ENCODE measurements around the gene SLC7A5. TPM values are rescaled to one million over a fixed set of nuclear protein-coding genes. Genes with fewer than 3 reads are reported as not detected.
"Not testable (repeated sequence)": the region's sequence is repeated elsewhere in the genome, so short reads cannot be mapped to it uniquely, and the experiment has no call there.

The SLC7A5 gene
- polyA plus RNA-seq, 4 donors, result 2.9 to 14.9 (median 5.2) TPM

GRCh38 chr16:87889762-87890161, 20.5 kb upstream of the SLC7A5 start:
- DNase-seq (ENCODE audit: low read depth in 4 of 4, low spot score in 2 of 4), result not testable (repeated sequence)

GRCh38 chr16:87888346-87888745, 19.0 kb upstream of the SLC7A5 start:
- not testable (repeated sequence) for DNase-seq (ENCODE audit: low read depth in 4 of 4, low spot score in 2 of 4)

GRCh38 chr16:87887931-87888330, 18.6 kb upstream of the SLC7A5 start:
- not testable (repeated sequence) for DNase-seq (ENCODE audit: low read depth in 4 of 4, low spot score in 2 of 4)

GRCh38 chr16:87885371-87885967, 16.2 kb upstream of the SLC7A5 start:
- DNase-seq (ENCODE audit: low read depth in 4 of 4, low spot score in 2 of 4), result not testable (repeated sequence)

- DNase-seq (ENCODE audit: low read depth in 4 of 4, low spot score in 2 of 4), result no peak
Observed at GRCh38 chr16:87882436-87883019, 13.2 kb upstream of the SLC7A5 start.

GRCh38 chr16:87881324-87882200, 12.3 kb upstream of the SLC7A5 start:
- DNase-seq (ENCODE audit: low read depth in 4 of 4, low spot score in 2 of 4), result no peak

GRCh38 chr16:87880117-87880696, 10.9 kb upstream of the SLC7A5 start:
- DNase-seq (ENCODE audit: low read depth in 4 of 4, low spot score in 2 of 4), result no peak

- DNase-seq (ENCODE audit: low read depth in 4 of 4, low spot score in 2 of 4), result not testable (repeated sequence)
Observed at GRCh38 chr16:87879411-87880013, 10.2 kb upstream of the SLC7A5 start.

GRCh38 chr16:87878704-87879103, 9.4 kb upstream of the SLC7A5 start:
- DNase-seq (ENCODE audit: low read depth in 4 of 4, low spot score in 2 of 4), result no peak

GRCh38 chr16:87877942-87878507, 8.7 kb upstream of the SLC7A5 start:
- no peak for DNase-seq (ENCODE audit: low read depth in 4 of 4, low spot score in 2 of 4)

- DNase-seq (ENCODE audit: low read depth in 4 of 4, low spot score in 2 of 4), result no peak
Observed at GRCh38 chr16:87874639-87875427, 5.5 kb upstream of the SLC7A5 start.

GRCh38 chr16:87870418-87871291, 1.3 kb upstream of the SLC7A5 start:
- DNase-seq (ENCODE audit: low read depth in 4 of 4, low spot score in 2 of 4), result not testable (repeated sequence)

- not testable (repeated sequence) for DNase-seq (ENCODE audit: low read depth in 4 of 4, low spot score in 2 of 4)
Observed at GRCh38 chr16:87869879-87870417, 641 bp upstream of the SLC7A5 start.

- not testable (repeated sequence) for DNase-seq (ENCODE audit: low read depth in 4 of 4, low spot score in 2 of 4)
Observed at GRCh38 chr16:87868254-87869029, 865 bp downstream of the SLC7A5 start.

GRCh38 chr16:87865902-87866555, 3.3 kb downstream of the SLC7A5 start:
- not testable (repeated sequence) for DNase-seq (ENCODE audit: low read depth in 4 of 4, low spot score in 2 of 4)

- DNase-seq (ENCODE audit: low read depth in 4 of 4, low spot score in 2 of 4), result no peak
Observed at GRCh38 chr16:87864331-87864989, 4.8 kb downstream of the SLC7A5 start.

- DNase-seq (ENCODE audit: low read depth in 4 of 4, low spot score in 2 of 4), result not testable (repeated sequence)
Observed at GRCh38 chr16:87863327-87863635, 6.0 kb downstream of the SLC7A5 start.

Data from left renal cortex interstitium (tissue), 4 donors.